Hepatocyte (in vitro differentiated cells): ENCODE measurements around the gene SULT1A2. TPM values are rescaled to one million over a fixed set of nuclear protein-coding genes. Genes with fewer than 3 reads are reported as not detected.

Source experiments
- DNase-seq: peaks from one replicate; pipeline ENCODE4 v3.0.0-alpha.2; 2016; ENCODE audit warnings: low spot score
- H2AFZ ChIP-seq: fragments of 200-600 bp; sonication (generic); 2 replicates; pipeline ENCODE4 v1.6.0; 2016; ENCODE audit warnings: antibody characterized with exemption, mild to moderate bottlenecking
- H3K27ac ChIP-seq: fragments of 200-600 bp; sonication (generic); 2 replicates; pipeline ENCODE4 v1.5.1; 2016; ENCODE audit warnings: mild to moderate bottlenecking
- H3K27me3 ChIP-seq: fragments of 200-600 bp; sonication (generic); 2 replicates; pipeline ENCODE4 v1.6.1; 2016
- H3K36me3 ChIP-seq: fragments of 200-600 bp; sonication (generic); replicated peaks from 2 replicates; pipeline ENCODE4 v1.5.1; 2016; ENCODE audit warnings: low read depth; ENCODE audit not compliant: insufficient read depth
- H3K4me1 ChIP-seq: fragments of 200-600 bp; sonication (generic); 2 replicates; pipeline ENCODE4 v1.5.1; 2016; ENCODE audit warnings: mild to moderate bottlenecking, moderate library complexity; ENCODE audit not compliant: insufficient read depth
- H3K4me2 ChIP-seq: fragments of 200-600 bp; sonication (generic); 2 replicates; pipeline ENCODE4 v1.6.0; 2016
- H3K4me3 ChIP-seq: fragments of 200-600 bp; sonication (generic); 2 replicates; pipeline ENCODE4 v1.5.1; 2016; ENCODE audit warnings: mild to moderate bottlenecking
- H3K79me2 ChIP-seq: fragments of 200-600 bp; sonication (generic); 2 replicates; pipeline ENCODE4 v1.6.0; 2017; ENCODE audit warnings: mild to moderate bottlenecking
- H3K9me2 ChIP-seq: fragments of 200-600 bp; sonication (generic); replicated peaks from 2 replicates; pipeline ENCODE4 v1.6.0; 2017; ENCODE audit warnings: mild to moderate bottlenecking; ENCODE audit not compliant: insufficient read depth
- H3K9me3 ChIP-seq: fragments of 200-600 bp; sonication (generic); 2 replicates; pipeline ENCODE4 v1.5.1; 2016; ENCODE audit warnings: low read depth, mild to moderate bottlenecking
- H4K20me1 ChIP-seq: fragments of 200-600 bp; sonication (generic); 2 replicates; pipeline ENCODE4 v1.6.0; 2016; ENCODE audit warnings: mild to moderate bottlenecking; ENCODE audit not compliant: insufficient read depth, poor library complexity, severe bottlenecking
- EZH2 ChIP-seq: fragments of 200-600 bp; sonication (generic); IDR thresholded peaks from 2 replicates; pipeline ENCODE4 v1.6.1; 2016; ENCODE audit warnings: antibody characterized with exemption, mild to moderate bottlenecking, borderline replicate concordance
- EZH2phosphoT487 ChIP-seq: fragments of 200-600 bp; sonication (generic); IDR thresholded peaks from one replicate; pipeline ENCODE4 v1.6.1; 2018; ENCODE audit warnings: antibody characterized with exemption, mild to moderate bottlenecking, low read depth, moderate library complexity; ENCODE audit not compliant: unreplicated experiment, severe bottlenecking
- WGBS: methylation state at CpG from one replicate; pipeline ENCODE4 v1.1.6; 2016; ENCODE audit warnings: low lambda C conversion rate; ENCODE audit errors: missing lambda C conversion rate; 5-methylcytosine and 5-hydroxymethylcytosine counted together
- polyA plus RNA-seq: library from polyadenylated mRNA; unstranded; fragments of >200 nt; fragmentation: Nextera tagmentation; extraction: Ambion mirVana; gene quantifications from 2 replicates; pipeline ENCODE4 v1.2.1, GENCODE V29; 2016
- total RNA-seq: library from RNA; depleted of rRNA; stranded (reverse); fragments of >200 nt; gene quantifications from 2 replicates; pipeline ENCODE4 v1.2.3, GENCODE V29; 2014
- TF ChIP-seq, protein P1 (sequence below): fragments of 200-600 bp; sonication (generic); IDR thresholded peaks from 2 replicates; pipeline ENCODE4 v1.5.1; 2016; ENCODE audit warnings: antibody characterized with exemption, mild to moderate bottlenecking; ENCODE audit not compliant: poor library complexity

The SULT1A2 gene
- total and polyA plus RNA-seq, 2 experiments from 2014 or later: 1.8 to 3.6 TPM

DNA sequence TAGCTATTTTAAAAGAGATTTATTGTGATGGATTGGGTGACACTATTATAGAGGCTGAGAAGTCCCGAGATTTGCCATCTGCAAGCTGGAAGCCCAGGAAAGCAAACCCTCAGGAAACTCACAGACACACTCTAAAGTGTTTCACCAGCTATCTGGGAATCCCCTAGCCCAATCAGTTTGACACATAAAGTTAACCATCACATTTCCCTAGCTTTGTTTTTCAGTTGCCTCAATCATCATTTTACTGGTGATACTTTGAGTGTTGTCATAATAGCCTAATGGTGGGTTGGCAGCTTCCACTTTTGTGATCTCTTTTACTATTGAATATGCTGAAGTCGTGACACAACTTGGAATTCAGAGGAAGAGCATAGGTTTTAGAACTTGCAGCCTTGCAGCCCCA is 41.3 kb downstream of the SULT1A2 start:
- 85% methylated on average over 2 of the region's 2 CpGs for WGBS
- no peak overlapping the region for H3K27ac ChIP-seq
- no peaks in the 10 kb centered on the region for H3K36me3 ChIP-seq
- no peak overlapping the region for H2AFZ ChIP-seq
- TF ChIP-seq EZH2 (no peak), EZH2phosphoT487 (no peak)
- TF ChIP-seq, protein P1, sequence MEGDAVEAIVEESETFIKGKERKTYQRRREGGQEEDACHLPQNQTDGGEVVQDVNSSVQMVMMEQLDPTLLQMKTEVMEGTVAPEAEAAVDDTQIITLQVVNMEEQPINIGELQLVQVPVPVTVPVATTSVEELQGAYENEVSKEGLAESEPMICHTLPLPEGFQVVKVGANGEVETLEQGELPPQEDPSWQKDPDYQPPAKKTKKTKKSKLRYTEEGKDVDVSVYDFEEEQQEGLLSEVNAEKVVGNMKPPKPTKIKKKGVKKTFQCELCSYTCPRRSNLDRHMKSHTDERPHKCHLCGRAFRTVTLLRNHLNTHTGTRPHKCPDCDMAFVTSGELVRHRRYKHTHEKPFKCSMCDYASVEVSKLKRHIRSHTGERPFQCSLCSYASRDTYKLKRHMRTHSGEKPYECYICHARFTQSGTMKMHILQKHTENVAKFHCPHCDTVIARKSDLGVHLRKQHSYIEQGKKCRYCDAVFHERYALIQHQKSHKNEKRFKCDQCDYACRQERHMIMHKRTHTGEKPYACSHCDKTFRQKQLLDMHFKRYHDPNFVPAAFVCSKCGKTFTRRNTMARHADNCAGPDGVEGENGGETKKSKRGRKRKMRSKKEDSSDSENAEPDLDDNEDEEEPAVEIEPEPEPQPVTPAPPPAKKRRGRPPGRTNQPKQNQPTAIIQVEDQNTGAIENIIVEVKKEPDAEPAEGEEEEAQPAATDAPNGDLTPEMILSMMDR: no peak
- no peaks in the 10 kb centered on the region for H3K27me3 ChIP-seq
- H3K4me2 ChIP-seq: no peak overlapping the region
- DNase-seq: no peak
- no peaks in the 10 kb centered on the region for H3K4me1 ChIP-seq
- no peak overlapping the region for H3K4me3 ChIP-seq
- no peaks in the 10 kb centered on the region for H4K20me1 ChIP-seq
- H3K79me2 ChIP-seq: peaks cover 35% of the 10 kb centered on the region
- H3K9me2 ChIP-seq: no peaks in the 10 kb centered on the region
- H3K9me3 ChIP-seq: no peaks in the 10 kb centered on the region

DNA sequence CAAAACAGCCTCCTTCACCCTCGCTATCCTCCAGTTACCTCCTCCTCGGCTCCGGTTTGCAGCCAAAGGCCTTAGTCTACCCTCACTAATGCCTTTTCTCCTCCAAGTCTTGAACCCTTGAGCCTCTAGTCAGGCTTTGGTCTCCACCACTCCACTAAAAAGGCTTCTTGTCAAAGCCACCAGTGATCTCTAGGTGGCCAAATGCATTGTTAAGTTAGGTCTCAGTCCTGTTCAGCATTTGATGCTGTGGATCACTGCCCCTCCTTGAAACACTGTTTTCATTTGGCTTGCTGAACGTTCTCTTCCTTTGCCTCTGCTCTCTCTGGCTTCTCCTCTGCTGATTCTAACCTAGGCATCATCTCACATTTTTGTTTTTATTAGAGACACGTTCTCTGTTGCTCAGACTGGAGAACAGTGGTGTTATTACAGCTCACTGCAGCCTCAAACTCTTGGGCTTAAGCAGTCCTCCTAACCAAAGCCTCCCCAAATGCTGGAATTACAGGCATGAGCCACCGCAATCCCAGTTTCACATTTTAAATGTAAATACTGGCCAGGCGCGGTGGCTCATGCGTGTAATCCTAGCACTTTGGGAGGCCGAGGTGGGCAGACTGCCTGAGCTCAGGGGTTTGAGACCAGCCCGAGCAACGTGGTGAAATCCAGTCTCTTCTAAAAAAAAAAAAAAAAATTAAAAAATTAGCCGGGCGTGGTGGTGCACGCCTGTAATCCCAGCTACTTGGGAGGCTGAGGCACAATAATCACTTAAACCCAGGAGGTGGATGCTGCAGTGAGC is 42.0 kb downstream of the SULT1A2 start:
- H3K9me2 ChIP-seq: no peaks in the 10 kb centered on the region
- H3K36me3 ChIP-seq: no peaks in the 10 kb centered on the region
- H4K20me1 ChIP-seq: no peaks in the 10 kb centered on the region
- TF ChIP-seq, protein P1: no peak
- TF ChIP-seq EZH2 (no peak), EZH2phosphoT487 (no peak)
- H3K9me3 ChIP-seq: no peaks in the 10 kb centered on the region
- peak overlapping the region; percentile 63 for H2AFZ ChIP-seq
- H3K4me2 ChIP-seq: peak overlapping the region; percentile 80
- peak overlapping the region; percentile 24 for H3K4me3 ChIP-seq
- no peak overlapping the region for H3K27ac ChIP-seq
- no peak for DNase-seq
- 91% methylated on average over 15 of the region's 15 CpGs for WGBS
- no peaks in the 10 kb centered on the region for H3K27me3 ChIP-seq
- H3K4me1 ChIP-seq: no peaks in the 10 kb centered on the region
- H3K79me2 ChIP-seq: peaks cover 35% of the 10 kb centered on the region

DNA sequence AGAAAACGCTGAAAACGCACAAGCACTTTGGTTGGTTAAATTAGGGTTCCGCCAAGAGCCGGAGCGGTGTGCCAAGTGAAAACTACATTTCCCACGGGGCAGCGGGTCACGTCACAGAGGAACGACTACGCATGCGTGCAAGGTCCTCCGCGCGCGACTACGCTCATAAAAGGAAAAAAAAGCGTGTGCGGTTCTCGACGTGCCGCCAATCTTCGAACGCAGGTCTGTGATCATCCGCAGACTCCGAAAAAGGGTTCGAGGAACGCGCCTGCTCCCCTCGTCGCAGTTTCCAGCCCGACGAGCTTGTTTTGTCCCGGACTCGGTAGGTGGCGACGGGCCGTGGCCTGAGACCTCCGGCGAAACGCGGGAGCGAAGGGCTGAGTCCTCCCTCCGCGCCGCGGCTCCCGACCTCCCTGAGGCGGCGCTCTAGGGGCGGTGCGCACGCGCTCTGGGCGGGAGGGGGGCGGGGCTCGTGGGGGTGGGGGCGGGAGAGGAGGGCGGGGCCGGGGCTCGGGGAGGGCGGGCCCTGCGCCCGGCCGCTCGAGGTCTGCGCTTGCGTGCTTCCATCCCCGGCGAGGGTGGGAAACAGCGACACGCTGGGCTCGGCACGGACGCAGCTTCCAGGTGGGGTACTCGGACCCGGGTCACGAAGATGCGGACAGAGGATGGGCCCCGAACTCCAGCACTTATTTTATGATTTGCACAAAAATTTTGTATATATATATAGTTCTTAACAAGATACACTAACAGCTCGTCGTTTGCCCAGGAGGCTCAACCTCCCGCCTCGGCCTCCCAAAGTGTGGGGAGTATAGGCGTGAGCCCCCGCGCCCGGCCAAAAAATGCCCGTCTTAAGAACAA is 42.8 kb downstream of the SULT1A2 start, which contains the start of gene SGF29:
Gene SGF29, plus strand, starts transcription at position 145 of the 858 bp plus-strand sequence. CDS start 27,150 bp downstream, outside the sequence.
- WGBS: 6% methylated on average over 62 of the region's 88 CpGs
- no peaks in the 10 kb centered on the region for H3K9me2 ChIP-seq
- no peak for TF ChIP-seq EZH2phosphoT487
- no peak for TF ChIP-seq EZH2
- TF ChIP-seq, protein P1: peak; percentile 58
- DNase-seq: peak; percentile 94
- H3K4me2 ChIP-seq: peak within 1 kb of the TSS; percentile 80
- H4K20me1 ChIP-seq: no peaks in the 10 kb centered on the region
- H3K9me3 ChIP-seq: no peaks in the 10 kb centered on the region
- H3K36me3 ChIP-seq: no peaks in the 10 kb centered on the region
- H2AFZ ChIP-seq: peak within 1 kb of the TSS; percentile 79
- H3K79me2 ChIP-seq: peaks cover 29% of the 10 kb centered on the region
- peak within 1 kb of the TSS; percentile 98 for H3K27ac ChIP-seq
- no peaks in the 10 kb centered on the region for H3K4me1 ChIP-seq
- H3K4me3 ChIP-seq: peak within 1 kb of the TSS; percentile 72
- no peaks in the 10 kb centered on the region for H3K27me3 ChIP-seq
